Activated T-helper 1 cell treated with anti-CD3 and anti-CD28 coated beads, Interleukin-12 subunit alpha, Interleukin-12 subunit beta, Interleukin-2, Interleukin-4 antibody, amounts not matched to agents 30 ng/mL and 10 ng/mL and 1 ng/mL, durations not matched to agents 14 hours and 24 hours and 36 hours (primary cell): ENCODE results near the gene BMPER. TPM values are rescaled to one million over a fixed set of nuclear protein-coding genes. Genes with fewer than 3 reads are reported as not detected.

Experiments used
- DNase-seq: peaks from one replicate; pipeline ENCODE4 v3.0.0; 2021; ENCODE audit warnings: low spot score
- H3K27ac Mint-ChIP-seq: one replicate; pipeline ENCODE4 v1.8.0; 2021; ENCODE audit warnings: mild to moderate bottlenecking, mixed read lengths
- H3K27me3 Mint-ChIP-seq: one replicate; pipeline ENCODE4 v1.8.0; 2022; ENCODE audit warnings: mild to moderate bottlenecking, moderate library complexity, mixed read lengths; ENCODE audit not compliant: insufficient read depth
- H3K36me3 Mint-ChIP-seq: one replicate; pipeline ENCODE4 v1.8.0; 2021; ENCODE audit warnings: low read depth, mixed read lengths
- H3K4me1 Mint-ChIP-seq: one replicate; pipeline ENCODE4 v1.8.0; 2021; ENCODE audit warnings: low read depth, mixed read lengths
- H3K4me3 Mint-ChIP-seq: one replicate; pipeline ENCODE4 v1.8.0; 2021; ENCODE audit warnings: mild to moderate bottlenecking, moderate library complexity, mixed read lengths
- H3K9me3 Mint-ChIP-seq: one replicate; pipeline ENCODE4 v1.8.0; 2021; ENCODE audit warnings: mixed read lengths
- intact Hi-C: fragments of 100-400 bp; cut with micrococcal nuclease; formaldehyde crosslinking; loops from one replicate; pipeline ENCODE4 v1.15.1; 2024
- total RNA-seq: library from RNA; stranded (reverse); gene quantifications from 2 replicates; pipeline ENCODE4 v1.2.3, GENCODE V29; 2022

Gene BMPER
- total RNA-seq, 1 donor from 2014 or later: not detected

- no peaks in the 10 kb centered on the region for H3K27me3 Mint-ChIP-seq
- peaks cover 13% of the 10 kb centered on the region for H3K9me3 Mint-ChIP-seq
- H3K4me1 Mint-ChIP-seq: no peaks in the 10 kb centered on the region
- DNase-seq: no peak
- no peaks in the 10 kb centered on the region for H3K36me3 Mint-ChIP-seq
- no peak overlapping the region for H3K27ac Mint-ChIP-seq
- intact Hi-C loops: no loop called here
- no peak overlapping the region for H3K4me3 Mint-ChIP-seq
Measured at GRCh38 chr7:34128762-34129161, 223.4 kb downstream of the BMPER start.

GRCh38 chr7:34130558-34131295 lies 225.4 kb downstream of the BMPER start:
- peaks cover 13% of the 10 kb centered on the region for H3K9me3 Mint-ChIP-seq
- H3K27ac Mint-ChIP-seq: no peak overlapping the region
- no peak overlapping the region for H3K4me3 Mint-ChIP-seq
- no peaks in the 10 kb centered on the region for H3K36me3 Mint-ChIP-seq
- DNase-seq: no peak
- H3K27me3 Mint-ChIP-seq: no peaks in the 10 kb centered on the region
- intact Hi-C loops: no loop called here
- no peaks in the 10 kb centered on the region for H3K4me1 Mint-ChIP-seq

GRCh38 chr7:34131371-34131770 lies 226.0 kb downstream of the BMPER start:
- Mint-ChIP-seq H3K9me3 (peaks cover 13% of the 10 kb centered on the region), H3K27ac (no peak overlapping the region), H3K4me1 (no peaks in the 10 kb centered on the region), H3K4me3 (no peak overlapping the region), H3K36me3 (no peaks in the 10 kb centered on the region), H3K27me3 (no peaks in the 10 kb centered on the region)
- DNase-seq: no peak
- intact Hi-C loops: no loop called here

- H3K27me3 Mint-ChIP-seq: no peaks in the 10 kb centered on the region
- H3K4me1 Mint-ChIP-seq: no peaks in the 10 kb centered on the region
- no peaks in the 10 kb centered on the region for H3K9me3 Mint-ChIP-seq
- H3K27ac Mint-ChIP-seq: no peak overlapping the region
- DNase-seq: no peak
- no peaks in the 10 kb centered on the region for H3K36me3 Mint-ChIP-seq
- no peak overlapping the region for H3K4me3 Mint-ChIP-seq
- intact Hi-C loops: no loop called here
Measured at GRCh38 chr7:34133356-34133982, 228.1 kb downstream of the BMPER start.

GRCh38 chr7:34133983-34134782 lies 228.8 kb downstream of the BMPER start:
- Mint-ChIP-seq H3K27me3 (no peaks in the 10 kb centered on the region), H3K9me3 (no peaks in the 10 kb centered on the region), H3K4me3 (no peak overlapping the region), H3K36me3 (no peaks in the 10 kb centered on the region), H3K4me1 (no peaks in the 10 kb centered on the region), H3K27ac (no peak overlapping the region)
- intact Hi-C loops: no loop called here
- no peak for DNase-seq

GRCh38 chr7:34135924-34136323 lies 230.6 kb downstream of the BMPER start:
- Mint-ChIP-seq H3K9me3 (peaks cover 3% of the 10 kb centered on the region), H3K27me3 (no peaks in the 10 kb centered on the region), H3K27ac (no peak overlapping the region), H3K36me3 (no peaks in the 10 kb centered on the region), H3K4me3 (no peak overlapping the region), H3K4me1 (no peaks in the 10 kb centered on the region)
- intact Hi-C loops: no loop called here
- no peak for DNase-seq

GRCh38 chr7:34136698-34137097 lies 231.4 kb downstream of the BMPER start:
- H3K4me3 Mint-ChIP-seq: no peak overlapping the region
- H3K27ac Mint-ChIP-seq: no peak overlapping the region
- H3K9me3 Mint-ChIP-seq: peaks cover 5% of the 10 kb centered on the region
- no peaks in the 10 kb centered on the region for H3K27me3 Mint-ChIP-seq
- intact Hi-C loops: no loop called here
- no peaks in the 10 kb centered on the region for H3K36me3 Mint-ChIP-seq
- no peak for DNase-seq
- H3K4me1 Mint-ChIP-seq: no peaks in the 10 kb centered on the region

GRCh38 chr7:34137176-34137575 lies 231.8 kb downstream of the BMPER start:
- peaks cover 9% of the 10 kb centered on the region for H3K9me3 Mint-ChIP-seq
- no peaks in the 10 kb centered on the region for H3K4me1 Mint-ChIP-seq
- DNase-seq: no peak
- H3K27me3 Mint-ChIP-seq: no peaks in the 10 kb centered on the region
- H3K27ac Mint-ChIP-seq: no peak overlapping the region
- H3K4me3 Mint-ChIP-seq: no peak overlapping the region
- no peaks in the 10 kb centered on the region for H3K36me3 Mint-ChIP-seq
- intact Hi-C loops: no loop called here

GRCh38 chr7:34138483-34138882 lies 233.1 kb downstream of the BMPER start:
- H3K27ac Mint-ChIP-seq: no peak overlapping the region
- intact Hi-C loops: no loop called here
- H3K9me3 Mint-ChIP-seq: peaks cover 10% of the 10 kb centered on the region
- H3K4me1 Mint-ChIP-seq: no peaks in the 10 kb centered on the region
- no peaks in the 10 kb centered on the region for H3K27me3 Mint-ChIP-seq
- no peak overlapping the region for H3K4me3 Mint-ChIP-seq
- no peak for DNase-seq
- no peaks in the 10 kb centered on the region for H3K36me3 Mint-ChIP-seq

- no peaks in the 10 kb centered on the region for H3K27me3 Mint-ChIP-seq
- H3K36me3 Mint-ChIP-seq: no peaks in the 10 kb centered on the region
- intact Hi-C loops: no loop called here
- H3K9me3 Mint-ChIP-seq: peaks cover 10% of the 10 kb centered on the region
- H3K4me3 Mint-ChIP-seq: no peak overlapping the region
- no peak overlapping the region for H3K27ac Mint-ChIP-seq
- no peak for DNase-seq
- no peaks in the 10 kb centered on the region for H3K4me1 Mint-ChIP-seq
Measured at GRCh38 chr7:34139086-34139485, 233.7 kb downstream of the BMPER start.

GRCh38 chr7:34140066-34140465 lies 234.7 kb downstream of the BMPER start:
- H3K27ac Mint-ChIP-seq: no peak overlapping the region
- peaks cover 10% of the 10 kb centered on the region for H3K9me3 Mint-ChIP-seq
- no peaks in the 10 kb centered on the region for H3K4me1 Mint-ChIP-seq
- intact Hi-C loops: no loop called here
- no peak for DNase-seq
- no peaks in the 10 kb centered on the region for H3K27me3 Mint-ChIP-seq
- H3K4me3 Mint-ChIP-seq: no peak overlapping the region
- H3K36me3 Mint-ChIP-seq: no peaks in the 10 kb centered on the region

- Mint-ChIP-seq H3K36me3 (no peaks in the 10 kb centered on the region), H3K4me3 (no peak overlapping the region), H3K4me1 (no peaks in the 10 kb centered on the region), H3K9me3 (peaks cover 10% of the 10 kb centered on the region), H3K27me3 (no peaks in the 10 kb centered on the region), H3K27ac (no peak overlapping the region)
- intact Hi-C loops: no loop called here
- no peak for DNase-seq
Measured at GRCh38 chr7:34143402-34143801, 238.1 kb downstream of the BMPER start.

- Mint-ChIP-seq H3K9me3 (peaks cover 7% of the 10 kb centered on the region), H3K36me3 (no peaks in the 10 kb centered on the region), H3K4me1 (no peaks in the 10 kb centered on the region), H3K27me3 (no peaks in the 10 kb centered on the region), H3K27ac (no peak overlapping the region), H3K4me3 (no peak overlapping the region)
- intact Hi-C loops: no loop called here
- DNase-seq: no peak
Measured at GRCh38 chr7:34145603-34146002, 240.3 kb downstream of the BMPER start.
